ENCODE measurements around the gene ICAM1.
A peak's percentile ranks its signal among the peaks of the same experiment; 100 is the strongest.
"Not testable (repeated sequence)": the region's sequence is repeated elsewhere in the genome, so short reads cannot be mapped to it uniquely, and the experiment has no call there.

Gene ICAM1, protein sequence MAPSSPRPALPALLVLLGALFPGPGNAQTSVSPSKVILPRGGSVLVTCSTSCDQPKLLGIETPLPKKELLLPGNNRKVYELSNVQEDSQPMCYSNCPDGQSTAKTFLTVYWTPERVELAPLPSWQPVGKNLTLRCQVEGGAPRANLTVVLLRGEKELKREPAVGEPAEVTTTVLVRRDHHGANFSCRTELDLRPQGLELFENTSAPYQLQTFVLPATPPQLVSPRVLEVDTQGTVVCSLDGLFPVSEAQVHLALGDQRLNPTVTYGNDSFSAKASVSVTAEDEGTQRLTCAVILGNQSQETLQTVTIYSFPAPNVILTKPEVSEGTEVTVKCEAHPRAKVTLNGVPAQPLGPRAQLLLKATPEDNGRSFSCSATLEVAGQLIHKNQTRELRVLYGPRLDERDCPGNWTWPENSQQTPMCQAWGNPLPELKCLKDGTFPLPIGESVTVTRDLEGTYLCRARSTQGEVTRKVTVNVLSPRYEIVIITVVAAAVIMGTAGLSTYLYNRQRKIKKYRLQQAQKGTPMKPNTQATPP

DNA sequence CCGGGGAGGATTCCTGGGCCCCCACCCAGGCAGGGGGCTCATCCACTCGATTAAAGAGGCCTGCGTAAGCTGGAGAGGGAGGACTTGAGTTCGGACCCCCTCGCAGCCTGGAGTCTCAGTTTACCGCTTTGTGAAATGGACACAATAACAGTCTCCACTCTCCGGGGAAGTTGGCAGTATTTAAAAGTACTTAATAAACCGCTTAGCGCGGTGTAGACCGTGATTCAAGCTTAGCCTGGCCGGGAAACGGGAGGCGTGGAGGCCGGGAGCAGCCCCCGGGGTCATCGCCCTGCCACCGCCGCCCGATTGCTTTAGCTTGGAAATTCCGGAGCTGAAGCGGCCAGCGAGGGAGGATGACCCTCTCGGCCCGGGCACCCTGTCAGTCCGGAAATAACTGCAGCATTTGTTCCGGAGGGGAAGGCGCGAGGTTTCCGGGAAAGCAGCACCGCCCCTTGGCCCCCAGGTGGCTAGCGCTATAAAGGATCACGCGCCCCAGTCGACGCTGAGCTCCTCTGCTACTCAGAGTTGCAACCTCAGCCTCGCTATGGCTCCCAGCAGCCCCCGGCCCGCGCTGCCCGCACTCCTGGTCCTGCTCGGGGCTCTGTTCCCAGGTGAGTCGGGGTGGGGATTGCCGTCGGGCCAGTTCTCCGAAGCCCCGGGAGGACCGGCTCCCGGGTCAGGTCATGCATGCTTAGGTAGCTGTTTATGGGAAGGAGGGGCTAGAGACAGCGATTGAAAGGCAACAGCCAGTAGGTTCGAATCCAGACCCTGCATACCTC, at the start of gene ICAM1:
ICAM1 (plus strand) TSS at position 505 of the 779 bp plus-strand sequence; CDS start at position 545, 40 bp downstream.
- peak; percentile 60 for DNase-seq

GRCh38 chr19:10222201-10222890, 48.6 kb upstream of the ICAM1 start:
- no peak for DNase-seq

DNA sequence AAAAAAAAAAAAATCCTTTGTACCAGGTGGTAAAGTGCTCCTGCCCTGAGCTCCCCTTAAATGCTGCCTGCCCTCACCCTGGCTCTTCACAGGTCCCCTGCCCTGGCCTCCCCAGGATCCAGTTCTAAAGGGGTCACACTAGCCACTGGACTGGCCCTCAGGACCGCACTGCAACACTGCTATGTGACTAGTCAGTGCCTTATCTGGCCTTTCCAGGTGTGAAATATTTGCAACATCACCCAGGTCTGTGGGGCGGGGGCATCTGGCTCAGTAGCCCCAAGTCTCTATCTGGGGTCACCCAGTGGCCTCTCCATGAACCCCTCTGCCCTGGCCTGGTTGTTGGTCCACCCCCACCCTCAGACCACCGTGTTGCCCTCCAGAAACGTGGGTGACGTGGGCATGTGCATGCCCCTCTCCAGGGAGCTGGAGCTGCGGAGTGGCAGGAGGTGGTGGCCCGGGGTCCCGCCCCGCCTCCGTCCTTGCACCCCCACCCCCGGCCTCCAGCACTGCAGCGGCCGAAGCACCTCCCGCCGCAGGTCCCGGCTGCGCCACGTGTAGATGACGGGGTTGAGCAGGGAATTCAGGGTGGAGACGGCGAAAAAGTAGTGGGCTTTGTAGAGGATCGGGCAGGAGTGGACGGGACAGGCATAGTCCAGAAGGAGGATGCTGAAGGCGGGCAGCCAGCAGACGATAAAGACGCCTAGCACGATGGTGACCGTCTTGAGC, 47.3 kb upstream of the ICAM1 start:
- DNase-seq = no peak

GRCh38 chr19:10224337-10224736, 46.6 kb upstream of the ICAM1 start:
- DNase-seq = no peak

- no peak for DNase-seq
These were observed 44.9 kb upstream of the ICAM1 start for GRCh38 chr19:10226021-10226375.

GRCh38 chr19:10226376-10227025, 44.4 kb upstream of the ICAM1 start:
- DNase-seq = no peak

DNA sequence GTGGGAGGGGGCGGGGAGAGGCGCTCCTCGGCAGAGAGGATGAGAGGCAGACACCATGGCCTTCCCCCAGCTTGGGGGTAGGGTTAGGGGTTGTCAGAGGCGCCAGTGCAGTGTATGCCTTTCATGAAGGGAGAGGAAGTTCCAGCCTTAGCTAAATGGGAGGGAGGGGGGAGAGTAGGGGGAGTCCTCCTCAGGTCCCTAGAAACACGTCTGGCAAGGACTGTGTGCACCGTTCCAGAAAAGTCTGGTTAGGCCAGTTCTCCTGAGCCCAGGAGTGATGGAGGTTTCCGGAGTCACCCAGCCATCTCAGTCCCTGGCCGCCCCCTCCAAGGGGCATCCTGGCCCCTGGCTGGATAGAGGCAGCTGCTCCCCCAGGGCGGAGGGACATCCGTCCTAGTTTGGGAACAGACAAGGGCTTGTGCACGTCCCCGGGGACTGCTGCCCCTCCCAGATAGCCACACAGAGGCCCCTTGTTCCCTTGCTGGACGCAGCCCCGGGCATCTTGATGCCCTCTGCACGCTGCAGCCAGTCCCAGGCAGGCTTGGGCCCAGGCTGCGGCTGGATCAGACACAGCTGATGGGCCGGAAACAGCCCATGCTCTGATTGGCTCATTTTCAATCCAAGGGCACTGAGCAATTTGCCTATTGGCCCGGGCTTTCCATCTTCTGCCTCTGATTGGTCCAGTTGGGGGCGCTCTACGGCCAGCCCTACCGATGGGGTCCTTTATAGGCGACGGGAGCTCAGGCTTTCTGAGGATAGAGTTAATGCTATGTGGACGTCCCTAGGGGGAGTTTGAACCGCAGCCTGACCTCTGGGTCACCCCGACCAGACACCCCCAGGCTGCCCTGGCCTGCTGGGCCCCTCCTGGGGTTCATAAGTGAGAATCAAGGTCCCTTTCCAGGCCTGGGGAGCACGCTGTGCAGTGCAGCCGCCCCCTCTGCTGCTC, 43.6 kb upstream of the ICAM1 start:
- DNase-seq = no peak

- no peak for DNase-seq
These were observed 42.5 kb upstream of the ICAM1 start for GRCh38 chr19:10228393-10228792.

- DNase-seq = peak; percentile 30
These were observed 42.0 kb upstream of the ICAM1 start for GRCh38 chr19:10228920-10229319.

DNA sequence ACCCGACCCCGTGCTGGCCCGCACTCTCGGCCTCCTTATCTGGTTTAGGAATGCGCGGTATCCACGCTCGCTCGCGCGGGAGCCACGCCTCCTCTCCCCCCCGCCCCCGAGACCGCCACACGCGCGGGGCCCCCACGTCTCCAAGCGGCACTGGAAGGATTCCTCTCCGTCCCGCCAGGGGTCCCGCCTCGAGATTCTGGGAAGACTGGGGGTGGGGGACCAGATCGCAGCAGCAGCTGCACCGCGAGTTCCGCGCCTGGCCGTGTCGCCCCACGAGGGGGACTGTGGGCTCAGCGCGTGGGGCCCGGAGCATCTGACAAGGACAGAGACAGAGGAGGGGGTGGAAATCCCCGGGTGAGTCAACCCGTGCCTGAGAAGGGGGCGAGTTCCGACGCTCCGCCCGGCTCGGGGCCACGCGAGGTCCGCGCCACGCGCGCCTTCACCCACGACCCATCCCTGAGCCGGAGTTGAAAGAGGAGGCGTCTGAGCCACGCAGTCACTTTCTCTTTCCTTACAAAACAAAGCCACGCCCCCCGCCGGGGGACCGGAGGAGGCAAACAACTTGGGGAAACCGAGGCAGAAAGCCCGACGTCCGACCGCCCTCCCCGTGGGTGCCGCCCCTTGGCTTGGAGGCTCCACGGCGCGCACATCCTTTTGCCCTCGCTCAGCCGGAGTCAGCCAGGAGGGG, 40.6 kb upstream of the ICAM1 start:
- peak; percentile 71 for DNase-seq

- DNase-seq = peak; percentile 82
These were observed 39.9 kb upstream of the ICAM1 start, which contains the start of gene S1PR2 for GRCh38 chr19:10230861-10231611. Gene S1PR2 (minus strand): TSS chr19:10231331. CDS start chr19:10224905, 6,426 bp downstream.

GRCh38 chr19:10231612-10232228, 39.2 kb upstream of the ICAM1 start:
- DNase-seq = no peak

DNA sequence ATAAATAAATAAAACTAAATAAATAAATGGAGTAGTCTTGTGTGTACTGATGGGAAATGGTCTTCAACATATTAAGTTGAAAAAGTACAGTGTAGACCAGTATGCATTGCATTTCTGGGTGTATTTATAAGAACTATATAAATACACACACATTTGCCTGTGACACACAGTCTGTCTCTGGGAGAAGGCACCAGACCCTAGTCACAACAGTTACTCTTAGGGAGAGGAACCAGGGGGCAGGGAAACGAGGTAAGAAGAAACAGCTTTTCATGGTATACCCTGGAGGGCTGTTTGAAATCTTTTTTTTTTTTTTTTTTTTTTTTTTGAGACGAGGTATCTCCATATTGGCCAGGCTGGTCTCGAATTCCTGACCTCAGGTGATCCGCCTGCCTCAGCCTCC, 37.0 kb upstream of the ICAM1 start:
- no peak for DNase-seq

DNA sequence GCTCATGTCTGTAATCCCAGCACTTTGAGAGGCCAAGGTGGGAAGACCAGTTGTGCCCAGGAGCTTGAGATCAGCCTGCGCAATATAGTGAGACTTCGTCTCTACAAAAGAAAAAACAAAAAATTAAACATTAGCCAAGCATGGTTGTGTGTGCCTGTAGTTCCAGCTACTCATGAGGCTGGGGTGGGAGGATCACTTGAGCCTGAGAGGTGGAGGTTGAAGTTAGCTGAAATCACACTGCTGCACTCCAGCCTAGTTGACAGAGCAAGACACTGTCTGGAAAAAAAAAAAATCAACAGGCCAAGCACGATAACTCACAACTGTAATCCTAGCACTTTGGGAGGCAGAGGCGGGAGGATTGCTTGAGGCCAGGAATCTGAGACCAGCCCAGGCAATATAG, 35.9 kb upstream of the ICAM1 start:
- DNase-seq = no peak

DNA sequence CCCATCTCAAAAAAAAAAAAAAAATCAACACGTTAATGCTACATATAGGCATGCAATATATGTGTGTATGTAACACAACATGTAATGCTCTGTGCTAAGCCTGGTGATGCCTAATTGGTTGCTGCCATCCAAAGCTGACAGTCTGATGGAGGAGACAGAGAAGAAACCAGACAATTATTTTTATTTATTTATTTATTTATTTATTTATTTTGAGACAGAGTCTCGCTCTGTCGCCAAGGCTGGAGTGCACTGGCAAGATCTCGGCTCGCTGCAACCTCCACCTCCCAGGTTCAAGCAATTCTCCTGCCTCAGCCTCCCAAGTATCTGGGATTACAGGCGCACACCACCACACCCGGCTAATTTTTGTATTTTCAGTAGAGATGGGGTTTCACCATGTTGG, 35.5 kb upstream of the ICAM1 start:
- DNase-seq = not testable (repeated sequence)

- no peak for DNase-seq
These were observed 33.2 kb upstream of the ICAM1 start for GRCh38 chr19:10237702-10238101.

DNA sequence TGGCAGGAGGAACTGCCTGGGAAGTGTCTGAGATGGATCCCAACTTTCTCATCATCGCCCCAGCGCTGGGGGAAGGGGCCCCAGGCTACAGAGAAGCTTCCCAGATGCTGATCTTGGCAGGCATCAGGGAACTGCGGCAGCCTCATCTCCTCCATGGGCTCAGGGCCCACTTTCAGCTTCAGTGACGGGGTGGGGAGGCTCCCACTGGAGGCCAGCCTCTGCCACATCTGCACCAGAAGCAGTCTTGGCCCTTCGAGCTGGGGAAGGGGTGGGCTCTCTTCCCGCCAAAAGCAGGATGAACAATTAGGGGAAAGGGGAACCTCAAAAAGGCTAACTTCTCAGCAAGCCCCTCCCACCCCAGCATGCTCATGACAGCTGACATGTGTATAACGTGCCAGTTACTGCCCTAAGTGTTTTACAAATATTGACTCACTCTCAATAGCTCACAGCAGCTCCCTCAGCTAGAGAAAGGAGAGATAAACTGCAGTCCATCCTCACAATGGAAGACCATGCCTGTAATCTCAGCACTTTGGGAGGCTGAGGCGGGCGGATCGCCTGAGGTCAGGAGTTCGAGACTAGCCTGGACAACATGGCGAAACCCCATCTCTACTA, 32.6 kb upstream of the ICAM1 start:
- DNase-seq = no peak

GRCh38 chr19:10241826-10242449, 29.0 kb upstream of the ICAM1 start:
- not testable (repeated sequence) for DNase-seq
